Dermis blood vessel endothelial cell (primary cell): Measurements from ENCODE around the gene RGS6. TPM values are rescaled to one million over a fixed set of nuclear protein-coding genes. Genes with fewer than 3 reads are reported as not detected.

ENCODE experiments used
- DNase-seq: peaks from one replicate; pipeline ENCODE4 v3.0.0; 2010
- total RNA-seq: library from RNA; depleted of rRNA; stranded (reverse); fragments of >200 nt; gene quantifications from 2 replicates; pipeline ENCODE4 v1.2.3, GENCODE V29; 2014

Gene RGS6
- total RNA-seq, 1 donor from 2014 or later = not detected

DNA sequence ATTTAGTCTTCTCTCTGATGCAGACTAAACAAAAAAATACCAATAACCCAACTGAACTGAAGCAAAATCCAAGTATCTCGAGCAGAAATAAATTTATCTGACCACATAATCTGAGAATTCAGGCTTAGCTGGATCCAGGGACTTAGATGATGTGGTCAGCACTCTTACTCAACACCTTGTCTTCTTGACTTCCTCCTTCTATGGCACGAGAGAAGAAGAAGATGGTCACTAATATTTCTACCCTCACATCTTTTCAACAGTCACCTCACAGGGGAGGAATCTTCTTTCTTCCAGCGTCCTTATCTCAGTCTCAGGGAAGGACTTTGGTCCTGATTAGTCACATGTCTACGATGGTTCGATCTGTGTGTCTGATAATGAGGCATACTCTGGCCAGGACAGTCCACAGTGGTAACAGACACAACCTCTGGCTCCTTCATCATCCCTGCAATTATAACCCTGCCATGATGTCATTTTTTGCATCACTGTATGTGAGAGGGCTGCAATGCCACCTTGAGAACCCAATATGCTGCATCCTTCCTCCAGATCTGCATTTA lies 15.8 kb downstream of the RGS6 start:
- DNase-seq = no peak

DNA sequence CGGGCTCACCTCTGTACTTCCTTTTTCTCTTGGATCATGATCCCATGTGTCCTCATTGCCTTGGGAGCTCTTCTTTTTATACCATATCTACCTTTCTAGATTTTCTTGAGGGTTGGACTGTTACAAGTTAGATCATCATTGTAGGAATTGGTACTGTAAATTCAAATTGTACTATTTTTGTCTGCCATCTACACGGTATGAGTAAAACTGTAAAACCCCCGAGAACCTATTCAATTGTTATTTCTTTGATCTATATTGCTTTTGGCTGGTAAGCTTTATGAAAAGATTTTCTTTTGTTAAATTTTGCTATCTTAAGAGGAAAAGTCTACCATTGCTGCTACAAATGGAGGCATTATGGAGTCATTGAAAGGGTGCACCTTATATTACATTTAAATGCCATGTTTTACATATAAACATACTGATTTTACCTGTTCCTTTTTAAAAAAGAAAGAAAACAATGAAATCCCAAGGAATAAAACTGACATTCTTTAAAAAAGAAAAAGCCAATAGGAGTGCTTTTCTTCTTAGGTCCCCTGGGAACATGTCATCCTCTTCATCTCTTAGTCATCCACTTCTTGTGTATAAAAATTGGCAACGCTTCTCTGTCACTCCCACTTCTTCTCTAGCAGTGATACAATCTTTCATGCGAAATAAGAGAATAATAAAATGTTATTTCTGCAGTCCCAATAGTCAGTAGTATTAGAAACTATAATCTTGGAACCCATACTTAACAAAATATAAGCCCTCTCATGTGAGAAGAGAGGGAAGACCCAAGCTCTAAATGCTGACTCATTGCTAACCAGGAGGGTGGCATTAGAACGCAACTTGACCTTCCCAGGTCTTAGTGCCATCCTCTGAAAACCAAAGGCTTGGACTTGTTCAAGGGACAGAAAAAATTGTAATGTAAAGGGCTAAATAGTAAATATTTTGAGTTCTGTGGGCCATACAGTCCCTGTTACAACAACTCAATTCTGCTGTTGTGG lies 20.4 kb downstream of the RGS6 start:
- no peak for DNase-seq

- DNase-seq = no peak
Measured at GRCh38 chr14:71956920-71957563, 24.8 kb downstream of the RGS6 start.

DNA sequence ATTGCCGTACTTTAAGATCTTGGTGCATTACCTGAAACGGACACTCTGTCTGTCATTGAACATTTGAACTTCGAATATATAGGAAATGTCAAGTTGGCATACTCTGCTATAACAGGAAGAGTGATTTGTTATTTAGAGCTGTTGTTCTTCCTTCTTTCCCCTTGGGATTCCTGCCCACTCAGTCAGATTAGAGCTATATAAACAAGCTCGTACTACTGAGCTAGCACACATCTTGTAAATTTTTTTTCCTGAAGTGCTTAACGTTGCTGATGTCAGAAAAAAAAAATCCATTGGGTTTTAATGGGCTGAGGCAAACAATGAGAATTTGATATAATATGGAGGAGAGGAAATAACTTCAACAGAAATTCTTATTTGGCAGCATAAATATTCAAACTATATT lies 26.8 kb downstream of the RGS6 start:
- DNase-seq = no peak

GRCh38 chr14:71960494-71961353 lies 28.5 kb downstream of the RGS6 start:
- no peak for DNase-seq

DNA sequence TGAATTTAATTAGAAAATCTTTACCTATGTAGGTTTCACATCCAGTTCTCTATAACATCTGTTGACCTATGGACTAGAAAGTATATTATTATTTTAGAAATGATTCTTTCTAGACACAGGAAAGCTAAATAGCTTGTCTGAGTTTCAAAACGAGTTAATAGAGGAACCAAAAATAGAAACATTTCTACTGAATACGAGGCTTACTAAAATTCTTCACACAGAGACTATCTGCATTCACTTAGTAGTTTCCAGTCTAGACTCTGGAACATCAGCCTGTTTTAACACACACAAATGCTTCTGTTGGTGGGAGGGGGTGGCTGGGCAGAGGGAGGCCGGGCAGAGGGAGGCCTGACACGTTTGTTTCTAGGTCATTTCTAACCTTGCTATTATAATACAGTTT lies 29.7 kb downstream of the RGS6 start:
- no peak for DNase-seq

DNA sequence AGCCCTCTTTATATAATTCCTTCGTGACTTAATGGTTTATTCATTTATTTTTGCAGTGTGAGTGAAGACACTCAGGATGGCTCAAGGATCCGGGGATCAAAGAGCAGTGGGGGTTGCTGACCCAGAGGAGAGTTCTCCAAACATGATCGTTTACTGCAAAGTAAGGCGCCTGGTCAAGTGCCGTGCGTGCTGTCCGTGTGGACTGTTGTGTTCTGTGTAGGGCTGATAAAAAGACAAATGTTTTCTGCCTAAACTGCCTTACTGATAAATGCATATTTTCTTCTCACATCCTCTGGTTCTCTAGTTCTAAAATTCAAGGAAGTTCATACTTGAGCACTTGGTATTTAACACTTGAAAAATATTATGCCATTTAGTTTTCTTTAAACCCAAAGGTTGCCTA lies 32.5 kb downstream of the RGS6 start:
- DNase-seq = no peak

GRCh38 chr14:71966528-71966927 lies 34.3 kb downstream of the RGS6 start:
- no peak for DNase-seq

GRCh38 chr14:71967704-71968103 lies 35.5 kb downstream of the RGS6 start:
- DNase-seq = no peak

GRCh38 chr14:71970272-71970671 lies 38.0 kb downstream of the RGS6 start:
- no peak for DNase-seq

DNA sequence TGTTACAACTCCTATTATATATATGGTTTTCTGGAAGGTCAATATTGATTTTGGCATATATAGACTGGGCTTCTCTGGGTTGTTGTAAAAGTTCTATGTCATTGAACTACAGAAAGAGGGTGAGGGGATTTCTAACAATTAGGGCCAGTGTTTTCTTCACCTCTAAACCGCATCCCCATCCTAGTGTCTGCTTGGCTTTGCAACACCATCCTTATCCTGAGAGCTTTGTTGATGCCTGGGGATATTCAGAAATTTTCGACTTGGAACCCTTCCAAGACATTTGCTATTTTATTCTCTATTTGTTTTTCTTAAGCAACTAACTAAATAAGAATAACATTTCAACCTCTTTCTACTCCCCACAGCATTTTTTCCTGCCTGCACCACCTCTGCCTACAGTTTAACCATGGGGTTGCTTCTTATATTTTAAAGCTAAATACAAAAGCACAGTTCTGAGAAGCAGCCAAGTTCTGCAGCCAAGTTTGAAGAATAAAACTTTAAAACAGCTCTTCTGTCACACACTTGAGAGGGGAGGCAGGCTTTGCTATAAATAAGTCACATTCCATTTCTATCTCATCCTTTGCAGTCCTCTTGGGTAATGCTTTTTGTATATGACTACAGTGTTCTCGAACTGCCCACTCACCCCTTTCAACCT lies 53.4 kb downstream of the RGS6 start:
- DNase-seq = no peak

DNA sequence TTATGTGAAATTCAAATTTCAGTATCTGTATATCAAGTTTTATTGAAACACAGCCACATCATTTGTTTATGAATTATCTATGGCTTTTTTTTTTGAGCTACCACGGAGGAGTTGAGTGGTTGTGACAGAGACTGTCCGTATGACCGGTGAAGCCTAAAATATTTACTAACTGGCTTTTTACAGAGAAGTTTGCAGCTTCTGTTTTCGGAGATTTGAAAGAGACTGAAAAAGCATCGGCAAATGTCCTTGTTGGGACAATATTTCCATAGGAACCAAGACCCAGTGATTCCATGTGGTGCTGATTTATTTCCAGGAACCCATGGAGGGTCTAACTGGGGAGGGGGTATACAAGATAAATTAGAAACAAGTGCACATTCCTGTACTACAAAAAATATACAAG lies 56.2 kb downstream of the RGS6 start:
- DNase-seq = no peak

DNA sequence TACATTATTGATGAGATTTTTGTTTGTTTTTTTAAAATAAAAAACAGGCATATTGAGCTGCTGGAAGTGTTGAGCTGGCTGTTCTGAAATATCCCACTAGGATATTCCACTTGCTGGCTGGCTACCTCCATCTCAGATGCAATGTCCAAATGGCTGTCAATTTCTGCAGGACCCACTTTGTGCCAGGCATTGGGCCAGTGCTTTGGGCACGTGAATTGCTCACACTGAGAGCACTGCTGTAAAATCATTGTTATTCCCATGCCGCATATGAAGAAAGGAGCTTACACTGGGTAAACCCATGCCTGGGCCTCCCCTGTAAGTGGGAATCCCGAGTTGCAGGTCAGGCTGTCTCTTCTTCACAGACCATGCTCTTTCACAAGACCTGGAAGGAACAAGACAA lies 56.7 kb downstream of the RGS6 start:
- DNase-seq = no peak

GRCh38 chr14:71994416-71994815 lies 62.2 kb downstream of the RGS6 start:
- no peak for DNase-seq

- DNase-seq = no peak
Measured at GRCh38 chr14:71995741-71996140, 63.5 kb downstream of the RGS6 start.

DNA sequence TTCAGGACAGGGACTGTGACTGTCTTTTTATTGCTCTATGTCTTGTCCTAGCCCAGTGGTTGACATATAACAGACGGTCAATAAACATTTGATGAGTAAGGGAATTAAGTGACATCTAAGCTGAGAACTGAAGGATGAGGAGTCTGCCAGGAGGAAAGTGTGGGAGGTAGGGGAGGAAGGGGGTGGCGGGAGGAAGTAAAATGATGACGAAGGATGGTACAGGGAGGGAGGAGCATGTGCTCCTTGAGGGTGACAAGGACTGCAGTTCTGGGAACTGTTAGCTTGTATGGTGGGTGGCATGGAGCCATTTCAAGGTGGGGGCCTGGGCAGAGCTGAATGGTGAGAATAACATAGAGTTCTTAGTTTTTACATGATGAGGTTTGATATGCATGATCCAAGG lies 64.4 kb downstream of the RGS6 start:
- no peak for DNase-seq

DNA sequence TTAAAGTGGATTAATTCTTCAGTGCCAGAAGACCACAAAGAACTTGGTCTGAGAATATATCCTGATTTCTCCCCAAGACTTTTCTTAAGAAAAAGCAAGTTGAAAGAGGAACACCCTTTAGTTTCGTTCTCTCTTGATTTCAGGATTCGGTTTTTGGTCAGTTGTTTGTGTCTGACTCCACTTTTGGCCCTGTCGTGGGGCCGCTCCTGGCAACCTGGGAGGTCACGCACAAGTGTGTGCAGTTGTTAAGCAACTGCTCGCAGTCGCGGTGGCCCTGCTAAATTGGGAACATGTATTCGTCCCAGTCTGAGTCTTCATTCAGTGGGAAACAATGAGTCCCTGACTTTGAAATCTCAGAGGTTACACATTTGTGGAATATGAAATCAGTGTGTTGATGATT lies 68.7 kb downstream of the RGS6 start:
- DNase-seq = no peak

DNA sequence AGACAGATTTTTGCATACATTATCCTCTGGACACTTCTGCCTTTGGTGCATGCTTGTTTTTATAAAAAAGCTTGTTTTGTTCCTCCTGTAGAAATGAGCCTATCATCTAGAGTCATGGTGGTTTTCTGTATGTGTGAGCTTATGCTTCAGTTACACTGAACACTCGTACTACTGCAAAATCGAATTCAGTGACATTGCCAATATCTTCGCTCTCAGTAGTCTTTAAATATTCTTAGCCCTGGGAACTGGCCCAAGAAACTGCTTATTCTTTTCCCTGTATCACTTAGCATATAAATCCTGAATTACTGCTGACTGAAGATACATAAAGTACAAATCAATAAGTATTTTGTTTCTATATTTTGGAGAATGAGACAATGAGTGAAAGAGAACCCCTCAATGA lies 70.5 kb downstream of the RGS6 start:
- DNase-seq = no peak

DNA sequence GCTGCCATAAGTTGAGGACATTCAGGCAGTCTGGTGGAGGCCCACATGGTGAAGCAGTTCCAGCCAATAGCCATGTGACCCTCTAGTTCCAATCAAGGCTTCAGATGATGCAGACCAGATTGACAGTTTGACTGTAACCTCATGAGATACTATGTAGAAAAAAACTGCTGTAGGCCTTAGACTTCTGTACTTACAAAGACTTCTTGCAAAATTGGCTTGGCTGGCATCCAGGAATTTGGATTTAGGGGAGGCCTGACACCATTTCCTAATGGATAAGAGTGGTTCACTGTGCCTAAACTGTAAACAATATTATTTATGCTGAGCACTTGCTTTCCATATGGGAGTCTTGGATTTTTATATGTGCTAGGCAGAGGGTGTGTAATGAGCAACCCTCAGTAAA lies 76.4 kb downstream of the RGS6 start:
- no peak for DNase-seq

DNA sequence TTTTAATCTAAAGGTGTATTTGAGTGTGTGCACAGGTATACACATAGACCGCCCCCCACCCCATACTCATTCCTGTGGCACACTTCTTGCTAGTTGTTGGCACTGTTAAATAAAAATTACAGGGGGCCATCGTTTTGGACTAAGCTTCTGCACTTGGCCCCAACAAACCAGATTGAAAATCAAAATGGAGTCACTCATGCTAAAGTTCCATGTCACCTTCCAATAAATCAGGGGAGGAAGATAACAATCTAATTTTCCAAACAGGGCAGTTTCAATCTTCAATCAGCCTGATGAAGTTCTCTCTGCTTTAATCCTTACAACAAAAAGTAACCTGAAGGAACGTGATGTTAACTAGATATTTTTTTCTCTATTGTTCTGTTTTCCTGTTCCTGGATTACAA lies 78.2 kb downstream of the RGS6 start:
- DNase-seq = no peak

DNA sequence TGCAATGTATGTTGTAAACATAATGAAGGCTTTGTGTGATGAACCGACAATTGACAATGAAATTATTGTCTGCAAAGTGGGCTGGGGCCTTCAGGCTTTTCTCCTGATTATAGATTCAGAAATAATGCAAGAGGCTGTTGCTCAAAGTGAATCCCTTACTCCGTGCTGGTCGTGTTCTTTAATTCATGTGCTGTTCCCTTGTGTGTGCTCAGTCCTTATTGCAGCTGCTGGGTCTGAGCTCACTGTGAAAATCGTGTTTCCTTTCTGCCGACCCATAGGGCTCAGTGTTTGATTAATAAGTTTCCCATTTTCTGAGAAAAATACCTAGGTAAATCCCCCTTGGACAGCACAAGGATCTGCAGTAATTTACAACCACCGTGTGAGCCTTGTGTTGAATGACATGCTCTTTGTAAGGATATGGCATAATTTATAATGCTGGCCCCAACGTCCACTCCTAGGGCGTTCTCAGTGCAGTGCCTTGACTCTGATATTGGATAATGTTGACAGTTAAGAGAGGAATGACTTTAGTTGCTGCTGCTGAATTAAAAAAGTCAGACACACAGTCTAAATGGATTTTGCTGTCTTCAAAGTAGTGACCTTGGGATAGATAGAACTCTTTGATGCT lies 81.6 kb downstream of the RGS6 start:
- DNase-seq = no peak

DNA sequence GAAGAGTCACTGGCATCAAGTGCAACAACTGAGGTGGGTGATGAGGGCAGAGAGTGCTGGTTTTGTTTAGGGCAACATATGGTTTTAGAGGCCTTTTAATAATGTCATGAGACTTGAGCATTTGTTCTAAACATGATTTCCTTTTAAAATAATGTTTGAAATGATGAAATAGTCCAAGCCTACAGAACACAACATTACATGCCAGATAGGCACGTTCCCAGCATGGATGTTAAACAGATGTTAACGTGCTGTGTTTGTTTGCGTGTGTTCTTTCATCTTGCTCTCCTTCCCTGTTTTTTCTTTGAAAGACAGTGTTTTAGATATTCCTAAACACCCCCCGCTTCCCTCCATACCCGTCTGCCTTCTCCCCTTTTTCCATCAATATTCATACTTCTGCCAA lies 82.3 kb downstream of the RGS6 start:
- no peak for DNase-seq
